ENCODE data around the gene RAG2. TPM values are rescaled to one million over a fixed set of nuclear protein-coding genes. Genes with fewer than 3 reads are reported as not detected.

RAG2 gene
- total RNA-seq (2014; rRNA removed; shearing (Covaris generic)), result not detected in 2 replicates

DNA sequence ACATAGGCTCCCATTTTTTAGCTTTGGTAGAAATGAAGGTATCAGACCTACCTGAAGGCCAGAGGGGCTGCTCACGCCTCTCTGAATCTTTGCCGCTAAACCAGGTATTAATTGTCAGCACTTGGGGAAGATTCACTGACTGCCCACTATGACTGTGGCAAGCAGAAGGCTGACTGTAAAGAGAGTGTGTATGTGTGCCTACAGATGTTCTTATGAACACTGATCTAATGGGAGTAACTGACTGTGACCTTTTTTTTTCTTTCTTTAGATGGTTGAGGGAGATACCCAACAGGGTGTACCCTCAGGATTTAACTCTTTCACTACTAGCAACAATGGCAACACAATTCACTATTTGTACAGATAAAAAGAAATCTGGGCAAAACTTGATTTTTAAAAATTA is at the start of gene RAG2:
TSS of gene RAG2 (minus strand) at position 186 of the 400 bp plus-strand sequence. CDS start 4,068 bp downstream, outside the sequence.
- DNase-seq (ENCODE audit: low read depth), result no peak

DNA sequence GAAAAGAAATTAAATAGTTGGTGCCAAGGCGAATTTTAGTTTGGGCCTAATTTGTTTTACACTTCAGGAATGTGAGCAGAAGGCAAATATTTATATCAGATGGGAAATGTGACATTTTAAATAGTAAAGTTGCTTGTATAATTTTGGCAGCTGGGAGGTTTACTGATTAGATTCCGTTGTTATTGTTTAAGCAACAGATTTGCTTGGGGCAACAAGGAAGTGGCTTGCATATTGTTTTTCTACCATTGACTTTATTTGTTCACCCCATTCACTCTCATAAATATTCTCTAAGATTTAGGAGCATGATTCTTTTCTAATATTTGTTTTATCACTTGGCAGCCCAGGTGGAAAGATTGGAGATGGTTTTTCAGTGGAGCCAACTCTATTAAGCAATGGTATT is 40.5 kb upstream of the RAG2 start:
- DNase-seq (ENCODE audit: low read depth), result no peak

DNA sequence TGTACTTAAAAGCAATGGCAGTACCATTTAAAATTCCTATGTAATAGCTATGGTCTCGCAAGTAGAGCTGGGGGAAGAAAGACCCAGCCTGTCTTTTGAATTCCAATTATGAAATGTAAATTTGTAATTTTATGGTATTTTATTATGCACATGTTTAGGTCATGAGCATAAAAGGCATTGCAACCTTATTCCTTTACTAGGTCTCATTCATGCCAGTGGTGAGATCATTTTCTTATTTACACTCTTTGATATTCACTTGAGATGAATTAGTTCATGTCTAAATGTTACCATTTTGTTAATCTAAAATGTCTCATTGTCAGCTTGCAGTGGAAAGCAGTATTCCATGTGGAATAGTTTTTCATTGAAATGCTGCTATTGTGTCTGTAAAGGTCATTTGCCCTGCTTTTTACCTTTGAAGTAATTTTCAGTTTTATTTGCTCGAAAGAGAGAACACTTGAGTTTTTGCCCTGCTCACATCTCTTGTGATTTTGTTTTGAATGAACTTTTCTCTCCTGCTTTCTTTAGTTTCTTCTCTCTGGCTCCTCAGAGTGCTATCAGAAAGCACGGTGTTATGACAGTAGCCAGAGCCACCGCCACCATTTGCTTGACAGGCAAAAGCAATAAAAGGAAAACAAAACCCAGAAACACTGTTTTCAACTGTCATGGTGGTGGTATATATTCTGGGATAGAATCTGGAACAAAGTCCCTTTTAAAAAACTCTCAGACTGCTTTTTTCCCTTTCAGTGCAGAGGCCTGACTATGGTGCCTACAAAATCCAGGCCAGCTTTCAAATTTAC is 37.2 kb upstream of the RAG2 start:
- DNase-seq (ENCODE audit: low read depth), result no peak

DNA sequence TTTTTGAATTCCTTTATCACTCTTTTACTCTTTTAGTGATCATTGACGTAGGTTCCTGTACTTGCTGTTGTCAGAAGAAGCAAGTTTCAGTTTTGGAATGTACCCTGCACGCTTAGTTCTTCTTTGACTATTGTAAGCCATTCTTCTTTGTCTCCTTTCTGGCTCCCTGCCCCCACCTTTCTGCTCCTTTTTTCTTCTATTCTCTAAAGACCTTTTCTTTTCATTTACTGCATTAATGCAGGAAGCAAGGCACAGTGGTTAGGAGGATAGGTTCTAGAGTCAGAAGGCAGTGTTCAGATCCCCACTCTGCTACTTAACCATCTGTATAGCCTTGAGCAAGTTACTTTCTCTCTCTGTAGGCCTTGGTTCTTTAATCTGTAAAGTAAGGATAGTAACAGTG is 33.7 kb upstream of the RAG2 start:
- no peak for DNase-seq (ENCODE audit: low read depth)

DNA sequence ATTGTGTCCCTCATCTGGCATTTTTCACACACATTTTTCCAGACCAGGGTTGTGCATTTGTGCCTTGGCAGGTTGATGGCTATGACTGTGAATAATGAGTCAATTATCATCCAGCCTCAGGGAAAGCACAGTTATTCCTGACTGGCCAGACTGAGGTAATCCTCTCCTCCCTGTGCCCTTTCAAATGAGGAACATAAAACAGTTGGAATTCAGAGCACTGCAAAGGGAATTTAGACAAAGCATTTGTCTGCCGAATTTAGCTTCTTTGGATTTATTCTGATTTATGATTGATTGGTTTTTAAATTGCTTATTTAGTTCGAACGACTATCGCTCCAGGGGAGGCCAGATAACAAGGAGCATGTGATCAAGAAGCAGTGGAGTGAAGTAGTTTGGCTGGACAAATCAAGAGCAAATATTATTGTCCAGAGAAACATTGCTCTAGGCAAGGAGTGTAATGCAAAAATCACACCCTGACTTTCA is 30.8 kb upstream of the RAG2 start:
- peak; percentile 3 for DNase-seq (ENCODE audit: low read depth)

DNA sequence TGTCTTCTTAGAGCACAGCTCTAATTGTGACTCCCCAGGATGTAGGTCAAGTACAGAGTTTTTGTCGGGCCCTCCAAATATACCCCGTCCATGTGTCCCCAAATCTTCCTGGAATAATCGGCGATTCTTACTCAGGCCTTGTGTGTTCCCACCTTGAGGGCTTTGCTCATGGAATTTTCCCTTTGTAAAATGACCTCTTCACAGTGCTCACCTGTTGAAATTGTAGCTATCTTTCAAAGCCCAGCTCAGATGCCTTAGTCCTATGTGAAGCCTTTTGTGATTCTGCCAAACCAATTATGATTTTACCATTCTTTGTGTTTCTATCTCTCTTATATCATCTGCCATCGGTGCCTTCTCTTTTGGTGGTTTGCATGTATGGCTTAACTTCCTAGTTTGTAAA is 30.1 kb upstream of the RAG2 start:
- DNase-seq (ENCODE audit: low read depth), result no peak

DNA sequence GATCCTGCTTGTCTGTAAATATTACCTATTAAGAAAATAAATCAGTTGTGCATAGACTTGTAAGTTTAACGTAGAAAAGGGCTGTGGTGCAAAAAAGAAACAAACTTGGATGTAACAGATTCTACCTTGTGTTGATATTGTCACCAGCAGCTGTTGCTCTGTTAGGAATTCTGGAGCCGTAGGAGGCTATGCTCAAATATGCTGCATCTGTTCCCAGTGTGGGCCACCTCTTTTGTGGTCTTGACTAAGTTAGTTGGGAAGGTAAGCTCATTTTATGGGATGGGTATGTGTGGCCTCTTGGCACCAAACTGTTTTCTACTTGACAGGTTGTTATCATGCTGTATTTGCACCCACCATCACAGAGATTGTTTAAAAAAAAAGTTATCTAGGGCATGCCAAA is 29.4 kb upstream of the RAG2 start:
- DNase-seq (ENCODE audit: low read depth), result no peak

DNA sequence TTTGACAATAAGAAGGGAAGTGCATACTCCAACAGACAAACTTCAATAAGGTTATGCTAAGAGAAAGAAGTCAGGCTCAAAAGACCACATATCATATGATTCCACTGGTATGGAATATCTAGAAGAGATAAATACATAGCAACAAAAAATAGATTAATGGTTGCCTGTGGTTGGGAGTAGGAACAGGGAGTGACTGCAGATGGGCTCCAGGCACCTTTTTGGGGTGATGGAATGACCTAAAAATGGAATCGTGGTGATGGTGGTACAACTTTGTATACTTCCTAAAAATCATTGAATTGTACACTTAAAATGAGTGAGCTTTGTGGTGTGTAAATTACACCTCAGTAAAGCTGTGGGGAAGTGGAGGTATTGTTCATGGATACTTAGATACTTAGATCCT is 29.0 kb upstream of the RAG2 start:
- no peak for DNase-seq (ENCODE audit: low read depth)

DNA sequence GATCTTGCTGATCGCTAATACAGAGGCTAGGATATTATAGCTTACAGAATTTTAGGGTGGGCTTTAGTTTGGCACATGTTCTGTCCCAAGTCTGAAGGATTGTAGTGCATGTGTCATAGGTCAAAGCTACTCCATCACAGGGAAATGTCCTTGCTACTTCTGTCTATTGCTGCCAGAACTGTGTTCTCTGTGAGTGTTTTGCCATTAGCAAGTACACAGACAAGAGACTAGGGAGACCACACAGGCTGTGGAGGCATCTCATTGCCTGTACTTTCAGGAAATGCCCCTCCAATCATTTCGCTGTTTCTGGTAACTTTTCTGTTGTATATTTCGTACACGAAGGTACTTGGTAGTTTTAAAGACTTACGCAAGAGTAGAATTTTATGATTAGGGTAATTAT is 25.5 kb upstream of the RAG2 start:
- no peak for DNase-seq (ENCODE audit: low read depth)

DNA sequence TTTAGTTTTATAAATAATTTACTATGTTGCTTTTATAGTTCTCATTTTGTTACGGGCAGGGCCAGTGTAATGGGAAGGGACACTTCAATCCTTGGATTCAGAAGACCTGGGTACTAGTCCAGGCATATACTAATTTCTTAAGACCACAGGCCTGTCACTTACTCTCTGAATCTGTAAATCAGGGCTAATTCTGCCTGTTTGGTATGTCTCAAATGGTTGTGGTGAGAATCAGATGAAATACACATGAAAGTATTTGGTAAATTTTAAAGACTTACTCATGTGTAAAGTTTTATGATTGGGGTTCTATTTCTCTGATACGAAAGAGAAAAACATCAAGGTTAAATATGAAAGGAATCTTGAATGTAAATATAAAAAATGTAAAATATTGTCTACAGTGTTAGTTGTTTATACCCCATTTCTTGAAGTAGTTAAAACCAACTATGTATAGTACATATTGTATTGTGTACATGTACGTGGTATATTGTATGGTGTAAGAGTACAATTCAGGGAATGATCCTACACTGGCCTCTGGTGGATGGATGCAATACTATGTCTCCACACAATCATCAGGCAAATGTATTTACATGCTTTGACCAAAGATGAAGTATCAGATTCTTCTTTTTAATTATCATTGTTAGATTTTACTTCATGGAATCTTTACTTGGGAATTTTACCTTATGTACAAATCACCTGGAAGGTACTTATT is 24.5 kb upstream of the RAG2 start:
- DNase-seq (ENCODE audit: low read depth), result peak; percentile 35

DNA sequence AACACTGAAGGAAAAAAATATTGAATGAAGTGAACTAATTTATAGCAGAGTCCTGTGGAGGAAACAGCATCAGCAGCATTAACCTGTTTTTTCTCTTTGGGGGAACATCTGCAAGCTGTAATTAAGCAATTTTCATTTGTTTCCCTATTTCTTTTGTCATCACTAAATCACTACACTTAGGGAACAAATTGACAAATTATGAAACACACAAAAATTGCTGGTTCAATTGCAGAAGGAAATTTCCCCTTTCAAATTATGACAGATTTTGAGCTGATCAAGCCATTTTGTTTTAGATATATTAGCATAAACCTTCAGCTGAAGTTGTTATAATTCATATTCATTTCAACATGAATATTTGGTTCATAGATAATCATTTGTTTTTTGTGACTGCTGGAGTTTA is 22.2 kb upstream of the RAG2 start:
- no peak for DNase-seq (ENCODE audit: low read depth)

DNA sequence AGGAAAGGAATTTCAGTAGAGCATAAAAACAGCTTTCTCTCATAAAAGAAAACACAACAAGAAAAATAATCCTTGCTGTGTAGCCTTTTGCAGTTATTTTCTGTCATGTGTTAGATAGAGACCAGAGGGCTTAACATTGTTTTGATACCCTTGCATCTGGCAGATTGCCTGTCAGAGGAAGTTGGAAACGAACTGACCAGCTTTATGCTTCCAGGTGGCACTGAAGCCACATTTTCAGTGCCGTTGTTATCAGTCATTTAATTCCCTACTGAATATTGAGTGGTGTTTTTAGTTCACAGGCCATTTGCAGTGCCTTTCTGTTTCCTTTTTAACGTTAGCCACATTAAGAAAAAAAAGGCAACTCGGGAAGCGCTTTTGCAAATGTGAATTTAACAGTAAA is 21.5 kb upstream of the RAG2 start:
- no peak for DNase-seq (ENCODE audit: low read depth)

DNA sequence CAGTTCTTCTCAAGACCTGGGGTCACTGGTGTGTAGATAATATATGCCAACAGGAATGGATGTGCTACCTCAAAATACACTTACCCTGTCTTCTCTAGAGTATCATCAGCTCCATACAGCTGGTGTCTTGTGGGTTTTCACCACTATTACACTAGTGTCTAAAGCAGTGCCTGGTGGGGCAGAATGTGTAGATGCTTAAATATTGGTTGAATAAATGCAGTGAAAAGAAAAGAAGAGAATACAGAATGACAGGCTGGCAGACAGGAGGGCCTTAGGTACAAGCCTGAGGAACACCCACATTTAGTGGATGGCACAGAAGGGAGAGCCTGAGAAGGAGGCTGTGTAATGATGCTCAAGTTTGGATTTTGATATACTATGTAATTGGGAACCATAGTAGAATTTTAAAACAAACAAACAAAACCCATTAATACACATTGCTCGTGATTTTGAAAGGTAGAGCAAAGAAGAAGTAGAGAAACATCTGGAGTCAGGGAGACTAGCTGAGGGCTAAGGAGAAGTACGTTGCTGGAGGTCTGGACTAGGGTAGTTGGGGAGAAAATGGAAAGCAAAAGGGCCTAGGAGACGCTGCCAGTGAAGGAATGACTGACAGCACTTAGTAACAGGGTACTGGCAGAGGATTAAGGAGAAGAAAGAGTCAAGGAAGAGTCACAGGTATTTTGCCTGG is 20.5 kb upstream of the RAG2 start:
- no peak for DNase-seq (ENCODE audit: low read depth)

DNA sequence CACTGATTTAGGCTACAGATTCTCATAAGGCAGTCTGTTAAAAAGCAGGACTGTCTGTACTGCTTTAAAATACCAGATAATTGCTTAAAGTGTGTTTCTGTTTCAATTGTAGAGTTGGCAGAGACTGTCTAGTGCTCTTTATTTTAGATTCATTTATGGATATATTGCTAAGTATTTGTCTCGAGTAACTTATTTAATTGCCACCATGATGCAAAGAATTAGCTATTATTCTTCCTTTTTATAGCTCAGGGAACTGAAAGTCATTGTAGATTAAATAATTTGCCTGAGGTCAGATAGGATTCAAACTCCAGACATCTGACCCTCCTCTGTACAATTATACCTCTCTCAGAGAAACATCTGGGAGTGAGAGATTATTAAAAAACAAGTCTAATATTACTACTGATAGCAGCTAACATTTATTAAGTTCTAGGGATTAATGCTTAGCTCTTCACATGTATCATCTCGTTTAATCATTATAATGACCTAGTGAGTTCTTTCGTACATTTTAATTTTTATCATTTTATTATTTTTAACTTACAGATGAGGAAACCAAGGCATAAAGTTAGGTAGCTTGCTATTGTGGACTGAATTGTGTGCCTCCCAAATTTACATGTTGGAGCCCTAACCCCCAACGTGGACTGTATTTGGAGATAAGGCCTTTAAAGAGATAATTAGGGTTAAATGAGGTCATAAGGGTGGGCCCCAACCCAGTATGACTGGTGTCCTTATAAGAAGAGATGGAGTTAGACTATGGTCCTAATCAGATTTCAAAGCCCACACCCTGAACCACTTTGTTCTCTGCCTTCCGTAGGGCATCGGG is 19.7 kb upstream of the RAG2 start:
- DNase-seq (ENCODE audit: low read depth), result no peak

DNA sequence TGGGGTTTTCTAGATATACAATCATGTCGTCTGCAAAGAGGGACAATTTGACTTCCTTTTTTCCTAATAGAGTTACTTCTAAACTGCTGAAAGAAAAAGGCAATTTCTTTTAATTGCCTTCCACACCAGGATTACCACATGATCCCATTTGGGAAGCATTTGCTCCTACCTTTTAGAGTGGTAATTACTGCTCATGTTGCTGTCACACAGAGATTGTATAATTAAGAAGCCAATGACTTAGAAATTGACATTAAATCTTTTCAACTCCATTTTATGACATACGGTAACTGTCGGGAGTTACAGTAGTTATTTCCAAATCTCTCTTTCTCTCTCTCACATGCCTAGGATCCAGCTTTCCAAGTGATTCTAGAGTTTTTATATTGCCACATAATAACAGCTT is 17.8 kb upstream of the RAG2 start:
- DNase-seq (ENCODE audit: low read depth), result no peak

DNA sequence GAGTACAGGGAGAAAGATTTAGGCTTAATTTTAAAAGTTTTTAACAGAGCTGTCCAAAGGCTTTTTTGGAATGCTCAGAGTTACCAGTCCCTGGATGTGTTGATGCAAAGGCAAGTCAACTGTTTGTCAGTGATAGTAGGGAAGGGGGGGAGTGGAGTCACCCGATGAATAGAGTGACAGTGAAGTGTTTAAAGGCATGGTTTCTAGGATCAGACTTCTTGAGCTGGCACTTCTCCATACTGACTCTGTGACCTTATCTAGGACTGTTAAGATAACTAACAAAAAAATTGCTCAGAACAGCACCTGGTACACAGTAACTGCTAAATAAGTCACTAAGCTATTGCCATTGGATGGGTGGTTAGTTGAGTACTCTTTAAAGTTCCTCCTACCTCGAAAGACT is 11.3 kb upstream of the RAG2 start:
- DNase-seq (ENCODE audit: low read depth), result no peak

DNA sequence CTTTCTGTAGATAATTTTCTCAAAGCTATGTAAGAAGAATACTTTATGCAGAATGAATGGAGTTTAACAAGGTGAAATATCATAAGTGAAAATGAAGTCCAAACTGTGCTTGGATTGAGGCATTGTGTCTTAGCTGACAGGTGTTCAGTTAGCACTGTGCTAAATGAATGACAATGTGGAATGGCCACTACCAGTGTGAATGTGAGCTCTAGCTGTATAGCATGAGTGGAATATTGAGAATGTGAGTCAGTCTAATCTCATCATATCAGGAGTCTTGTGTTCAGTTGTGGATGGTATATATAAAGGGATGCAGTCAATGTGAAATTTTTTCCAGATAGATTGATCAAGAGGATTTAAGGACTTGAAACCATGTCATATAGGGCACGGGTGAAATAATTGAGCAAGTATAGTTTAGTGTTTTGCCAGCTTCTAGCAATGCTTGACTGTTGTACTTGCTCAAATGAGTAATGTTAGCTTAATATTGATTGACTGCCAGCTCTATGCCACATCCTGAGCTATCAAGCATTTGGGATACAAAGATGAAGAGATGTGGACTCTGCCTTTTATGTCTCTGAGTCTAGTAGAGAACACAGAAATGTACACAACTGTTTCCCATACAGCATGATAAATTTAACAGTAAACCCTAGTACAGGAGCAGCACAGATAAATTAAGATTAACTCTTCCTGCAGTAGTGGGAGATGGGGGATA is 10.6 kb upstream of the RAG2 start:
- no peak for DNase-seq (ENCODE audit: low read depth)

DNA sequence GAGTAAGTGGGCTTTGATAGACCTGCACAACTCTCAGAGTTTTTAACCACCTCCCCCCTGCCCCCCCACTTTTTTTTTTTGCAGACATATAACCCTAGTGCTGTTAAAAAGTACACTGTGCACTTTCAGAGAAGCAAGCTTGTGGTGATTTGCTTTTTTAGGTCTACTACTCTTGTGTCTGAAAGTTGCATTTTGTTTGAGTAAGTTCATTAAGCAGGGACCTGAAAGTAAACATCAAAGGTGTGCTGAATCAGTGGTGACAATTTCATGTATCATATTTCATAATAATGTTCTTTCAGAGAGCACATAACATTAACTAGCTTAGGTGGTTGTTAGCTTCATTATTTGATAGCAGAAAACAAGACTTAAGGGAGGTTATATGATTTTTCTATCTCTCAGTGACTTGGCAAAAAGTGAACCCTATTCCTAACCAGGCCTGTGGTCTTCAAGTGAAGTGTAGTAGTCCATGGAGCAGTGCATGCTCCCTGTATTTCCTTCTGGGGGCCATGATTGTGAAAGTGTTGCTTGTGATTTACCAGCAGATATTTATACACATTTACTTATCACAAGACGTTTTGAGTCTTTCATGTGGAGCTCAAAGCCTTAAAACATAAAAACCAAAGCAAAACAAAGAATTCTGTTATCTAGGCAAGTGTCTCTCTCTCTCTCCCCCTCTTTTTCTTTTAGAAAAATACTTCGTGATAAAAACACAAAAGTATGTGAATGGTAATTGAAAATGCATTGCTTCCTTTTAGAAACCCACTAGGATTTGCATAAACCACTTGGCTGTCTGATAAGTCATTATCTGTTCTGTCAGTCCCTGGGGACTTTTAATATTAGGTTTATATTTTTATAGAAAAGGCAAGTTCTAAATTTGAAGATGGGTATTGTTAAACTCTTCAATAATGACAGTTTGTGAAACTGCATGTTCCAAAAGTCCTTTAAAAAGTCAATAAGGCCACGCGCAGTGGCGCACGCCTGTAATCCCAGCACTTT is 7.5 kb upstream of the RAG2 start:
- no peak for DNase-seq (ENCODE audit: low read depth)

DNA sequence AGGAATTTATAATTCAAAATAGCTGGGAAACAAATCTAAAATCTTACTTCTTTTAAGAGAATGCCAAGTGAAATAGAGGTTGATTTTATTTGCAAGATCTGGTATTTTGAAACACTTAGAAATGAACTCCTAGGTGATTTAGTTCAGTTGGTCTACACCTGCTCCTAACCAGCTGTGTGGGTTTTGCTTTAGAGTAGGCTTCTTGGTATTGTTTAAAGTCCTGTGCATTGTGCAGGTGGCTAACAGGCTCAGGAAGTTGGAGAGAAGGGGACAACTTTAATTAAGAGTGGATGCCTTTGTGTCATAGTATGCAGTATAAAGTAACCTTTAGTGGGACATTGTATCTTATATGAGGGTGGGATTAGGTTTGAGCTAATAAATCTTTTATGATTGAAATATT is 4.1 kb upstream of the RAG2 start:
- DNase-seq (ENCODE audit: low read depth), result no peak

DNA sequence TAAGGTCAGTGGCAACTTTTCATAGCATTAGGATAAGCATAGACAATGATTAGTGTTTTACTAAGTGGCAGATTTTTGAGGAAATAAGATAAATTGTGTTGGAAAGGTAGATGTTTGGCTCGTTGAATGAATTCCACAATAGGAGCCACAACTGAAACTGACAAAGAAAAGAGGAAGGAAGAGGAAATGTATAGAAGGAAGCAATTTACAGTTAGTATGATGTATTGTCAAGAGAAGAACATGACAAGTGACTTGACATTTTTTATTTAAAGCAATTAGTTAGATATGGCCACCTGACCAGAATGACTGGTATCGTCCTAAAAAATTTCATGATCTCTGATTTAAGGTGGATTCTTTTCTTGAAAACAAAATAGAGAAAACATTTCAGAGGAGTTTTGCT is 3.1 kb upstream of the RAG2 start:
- DNase-seq (ENCODE audit: low read depth), result no peak
